ENCODE results near the gene SLC9C1. TPM values are rescaled to one million over a fixed set of nuclear protein-coding genes. Genes with fewer than 3 reads are reported as not detected.

The SLC9C1 gene
- total RNA-seq, 1 donor from 2014 or later: 0.13 TPM

- Mint-ChIP-seq H3K4me3 (ENCODE audit: unreplicated experiment) (no peak overlapping the region), H3K9me3 (ENCODE audit: unreplicated experiment) (no peaks in the 10 kb centered on the region), H3K4me1 (ENCODE audit: unreplicated experiment) (peaks cover 50% of the 10 kb centered on the region), H3K27me3 (ENCODE audit: unreplicated experiment) (peaks cover 4% of the 10 kb centered on the region), H3K36me3 (ENCODE audit: low read depth, unreplicated experiment) (peaks cover 11% of the 10 kb centered on the region), H3K27ac (ENCODE audit: unreplicated experiment) (no peak overlapping the region)
- DNase-seq (ENCODE audit: low spot score): no peak
- no peak for TF ChIP-seq CTCF (IDR thresholded peaks at IDR 0.05; ENCODE audit: unreplicated experiment)
Measured at GRCh38 chr3:112338021-112338726, 44.2 kb upstream of the SLC9C1 start.

GRCh38 chr3:112335434-112335781, 41.4 kb upstream of the SLC9C1 start:
- Mint-ChIP-seq H3K27ac (ENCODE audit: unreplicated experiment) (peak overlapping the region; percentile 40), H3K36me3 (ENCODE audit: low read depth, unreplicated experiment) (no peaks in the 10 kb centered on the region), H3K9me3 (ENCODE audit: unreplicated experiment) (no peaks in the 10 kb centered on the region), H3K4me1 (ENCODE audit: unreplicated experiment) (peaks cover 41% of the 10 kb centered on the region), H3K27me3 (ENCODE audit: unreplicated experiment) (peaks cover 4% of the 10 kb centered on the region), H3K4me3 (ENCODE audit: unreplicated experiment) (no peak overlapping the region)
- no peak for TF ChIP-seq CTCF (IDR thresholded peaks at IDR 0.05; ENCODE audit: unreplicated experiment)
- no peak for DNase-seq (ENCODE audit: low spot score)

- Mint-ChIP-seq H3K4me3 (ENCODE audit: unreplicated experiment) (peak overlapping the region; percentile 96), H3K36me3 (ENCODE audit: low read depth, unreplicated experiment) (no peaks in the 10 kb centered on the region), H3K27ac (ENCODE audit: unreplicated experiment) (peak overlapping the region; percentile 96)
Measured at GRCh38 chr3:112334691-112335433, 40.8 kb upstream of the SLC9C1 start.

GRCh38 chr3:112333381-112334317, 39.6 kb upstream of the SLC9C1 start:
- Mint-ChIP-seq H3K4me1 (ENCODE audit: unreplicated experiment) (peaks cover 39% of the 10 kb centered on the region), H3K36me3 (ENCODE audit: low read depth, unreplicated experiment) (no peaks in the 10 kb centered on the region), H3K27ac (ENCODE audit: unreplicated experiment) (peak overlapping the region; percentile 96), H3K9me3 (ENCODE audit: unreplicated experiment) (no peaks in the 10 kb centered on the region), H3K27me3 (ENCODE audit: unreplicated experiment) (peaks cover 4% of the 10 kb centered on the region), H3K4me3 (ENCODE audit: unreplicated experiment) (peak overlapping the region; percentile 96)
- peak; percentile 20 for DNase-seq (ENCODE audit: low spot score)
- TF ChIP-seq CTCF (IDR thresholded peaks at IDR 0.05; ENCODE audit: unreplicated experiment): no peak

More at GRCh38 chr3:112334691-112335433, 40.8 kb upstream of the SLC9C1 start:
- Mint-ChIP-seq H3K27me3 (ENCODE audit: unreplicated experiment) (peaks cover 4% of the 10 kb centered on the region), H3K9me3 (ENCODE audit: unreplicated experiment) (no peaks in the 10 kb centered on the region), H3K4me1 (ENCODE audit: unreplicated experiment) (peaks cover 39% of the 10 kb centered on the region)
- TF ChIP-seq CTCF (IDR thresholded peaks at IDR 0.05; ENCODE audit: unreplicated experiment): no peak
- DNase-seq (ENCODE audit: low spot score): no peak

Measured in endothelial cell (in vitro differentiated cells).